ENCODE results near the gene ASB6.

The ASB6 gene

GRCh38 chr9:129641750-129642585, at the start of gene ASB6:
ASB6 (minus strand) TSS chr9:129642151; CDS start chr9:129641999, 152 bp downstream.
- peak within 1 kb of the TSS; percentile 81 to 95 for H3K4me3 ChIP-seq (ENCODE audit: low read depth in 1 of 2, low read length in 2 of 2)
- no peaks in the 10 kb centered on the region for H3K9me3 ChIP-seq (ENCODE audit: control insufficient read depth in 1 of 2, low read length in 2 of 2)
- peaks cover 11 to 22% of the 10 kb centered on the region in 2 donors for H3K4me1 ChIP-seq (ENCODE audit: control insufficient read depth in 1 of 2, insufficient read depth in 2 of 2, low read length in 2 of 2)
- H3K27ac ChIP-seq (ENCODE audit: low read length): peak within 1 kb of the TSS; percentile 45
- H3K36me3 ChIP-seq (ENCODE audit: control insufficient read depth in 1 of 2, insufficient read depth in 2 of 2, low read length in 2 of 2): peaks cover 11 to 24% of the 10 kb centered on the region in 2 donors
- no peaks in the 10 kb centered on the region for H3K27me3 ChIP-seq (ENCODE audit: low read depth, low read length)

DNA sequence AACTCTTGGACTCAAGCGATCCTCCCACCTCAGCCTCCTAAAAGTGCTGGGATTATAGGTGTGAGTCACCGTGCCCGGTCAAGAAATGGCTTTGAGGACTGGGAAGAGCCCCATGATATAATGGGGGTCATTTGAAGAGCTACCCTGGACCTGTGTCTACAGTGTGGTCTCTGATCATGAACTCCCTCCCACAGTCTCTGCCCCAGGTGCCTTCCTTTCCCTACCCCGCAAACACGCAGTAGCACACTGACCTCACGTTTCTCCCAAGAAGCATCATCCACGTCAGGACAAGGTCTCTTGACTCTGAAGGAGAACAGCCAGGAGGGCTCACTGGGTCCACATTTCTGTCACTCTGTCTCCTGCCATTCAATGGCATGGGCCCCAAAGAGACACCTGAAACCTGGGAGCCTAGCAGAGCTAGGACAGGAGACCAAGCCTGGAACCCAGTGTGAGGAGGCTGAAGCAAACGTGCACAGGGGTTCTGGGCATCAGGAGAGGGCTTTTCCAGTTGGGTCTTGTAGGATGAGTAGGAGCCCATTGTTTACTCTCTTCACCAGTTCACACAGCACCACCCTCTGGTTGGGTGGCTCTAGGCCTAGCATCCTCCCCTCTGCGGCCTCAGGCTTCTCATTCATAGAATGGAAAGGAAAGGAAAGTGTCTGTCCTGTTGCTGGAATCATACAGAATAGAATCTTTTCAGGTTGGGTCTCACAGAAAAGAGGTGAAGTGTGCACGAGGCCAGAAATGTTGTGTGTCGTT, 46.5 kb upstream of the ASB6 start:
- Histone ChIP-seq H3K4me3 (ENCODE audit: low read depth in 1 of 2, low read length in 2 of 2) (no peak overlapping the region), H3K4me1 (ENCODE audit: control insufficient read depth in 1 of 2, insufficient read depth in 2 of 2, low read length in 2 of 2) (no peaks in the 10 kb centered on the region), H3K9me3 (ENCODE audit: control insufficient read depth in 1 of 2, low read length in 2 of 2) (no peaks in the 10 kb centered on the region), H3K27ac (ENCODE audit: low read length) (no peak overlapping the region), H3K27me3 (ENCODE audit: low read depth, low read length) (no peaks in the 10 kb centered on the region), H3K36me3 (ENCODE audit: control insufficient read depth in 1 of 2, insufficient read depth in 2 of 2, low read length in 2 of 2) (no peaks in the 10 kb centered on the region)

DNA sequence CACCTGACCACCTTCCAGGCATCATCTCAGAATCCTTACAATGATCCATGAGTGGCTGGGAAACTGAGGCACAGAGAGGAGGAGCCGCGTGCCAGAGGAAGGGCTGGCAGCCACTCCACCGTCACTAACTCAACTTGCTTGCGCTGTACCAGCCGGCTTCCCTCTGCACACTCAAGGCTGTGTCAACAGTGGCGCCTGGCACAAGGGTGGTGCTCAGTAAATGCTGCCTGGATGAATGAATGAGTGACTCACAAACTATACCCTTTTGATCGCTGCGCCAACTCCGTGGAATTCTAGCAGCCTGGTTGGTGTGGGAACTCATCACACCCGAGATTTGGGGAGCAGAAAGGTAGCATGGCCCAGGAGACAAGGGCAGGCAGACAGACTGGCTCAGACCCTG, 45.4 kb upstream of the ASB6 start:
- no peaks in the 10 kb centered on the region for H3K9me3 ChIP-seq (ENCODE audit: control insufficient read depth in 1 of 2, low read length in 2 of 2)
- no peak overlapping the region for H3K27ac ChIP-seq (ENCODE audit: low read length)
- no peak overlapping the region for H3K4me3 ChIP-seq (ENCODE audit: low read depth in 1 of 2, low read length in 2 of 2)
- H3K27me3 ChIP-seq (ENCODE audit: low read depth, low read length): no peaks in the 10 kb centered on the region
- H3K36me3 ChIP-seq (ENCODE audit: control insufficient read depth in 1 of 2, insufficient read depth in 2 of 2, low read length in 2 of 2): no peaks in the 10 kb centered on the region
- H3K4me1 ChIP-seq (ENCODE audit: control insufficient read depth in 1 of 2, insufficient read depth in 2 of 2, low read length in 2 of 2): no peaks in the 10 kb centered on the region

- Histone ChIP-seq H3K27me3 (ENCODE audit: low read depth, low read length) (no peaks in the 10 kb centered on the region), H3K4me3 (ENCODE audit: low read depth in 1 of 2, low read length in 2 of 2) (no peak overlapping the region), H3K4me1 (ENCODE audit: control insufficient read depth in 1 of 2, insufficient read depth in 2 of 2, low read length in 2 of 2) (no peaks in the 10 kb centered on the region)
These were observed 44.8 kb upstream of the ASB6 start for GRCh38 chr9:129686736-129687135.

GRCh38 chr9:129685933-129686259, 43.9 kb upstream of the ASB6 start:
- Histone ChIP-seq H3K36me3 (ENCODE audit: control insufficient read depth in 1 of 2, insufficient read depth in 2 of 2, low read length in 2 of 2) (no peaks in the 10 kb centered on the region), H3K27ac (ENCODE audit: low read length) (no peak overlapping the region), H3K4me1 (ENCODE audit: control insufficient read depth in 1 of 2, insufficient read depth in 2 of 2, low read length in 2 of 2) (no peaks in the 10 kb centered on the region), H3K9me3 (ENCODE audit: control insufficient read depth in 1 of 2, low read length in 2 of 2) (no peaks in the 10 kb centered on the region), H3K27me3 (ENCODE audit: low read depth, low read length) (no peaks in the 10 kb centered on the region), H3K4me3 (ENCODE audit: low read depth in 1 of 2, low read length in 2 of 2) (no peak overlapping the region)

More at GRCh38 chr9:129686736-129687135, 44.8 kb upstream of the ASB6 start:
- Histone ChIP-seq H3K9me3 (ENCODE audit: control insufficient read depth in 1 of 2, low read length in 2 of 2) (no peaks in the 10 kb centered on the region), H3K36me3 (ENCODE audit: control insufficient read depth in 1 of 2, insufficient read depth in 2 of 2, low read length in 2 of 2) (no peaks in the 10 kb centered on the region), H3K27ac (ENCODE audit: low read length) (no peak overlapping the region)

GRCh38 chr9:129685220-129685932, 43.4 kb upstream of the ASB6 start:
- Histone ChIP-seq H3K27ac (ENCODE audit: low read length) (no peak overlapping the region), H3K9me3 (ENCODE audit: control insufficient read depth in 1 of 2, low read length in 2 of 2) (no peaks in the 10 kb centered on the region), H3K27me3 (ENCODE audit: low read depth, low read length) (no peaks in the 10 kb centered on the region), H3K36me3 (ENCODE audit: control insufficient read depth in 1 of 2, insufficient read depth in 2 of 2, low read length in 2 of 2) (no peaks in the 10 kb centered on the region), H3K4me1 (ENCODE audit: control insufficient read depth in 1 of 2, insufficient read depth in 2 of 2, low read length in 2 of 2) (no peaks in the 10 kb centered on the region), H3K4me3 (ENCODE audit: low read depth in 1 of 2, low read length in 2 of 2) (no peak overlapping the region)

DNA sequence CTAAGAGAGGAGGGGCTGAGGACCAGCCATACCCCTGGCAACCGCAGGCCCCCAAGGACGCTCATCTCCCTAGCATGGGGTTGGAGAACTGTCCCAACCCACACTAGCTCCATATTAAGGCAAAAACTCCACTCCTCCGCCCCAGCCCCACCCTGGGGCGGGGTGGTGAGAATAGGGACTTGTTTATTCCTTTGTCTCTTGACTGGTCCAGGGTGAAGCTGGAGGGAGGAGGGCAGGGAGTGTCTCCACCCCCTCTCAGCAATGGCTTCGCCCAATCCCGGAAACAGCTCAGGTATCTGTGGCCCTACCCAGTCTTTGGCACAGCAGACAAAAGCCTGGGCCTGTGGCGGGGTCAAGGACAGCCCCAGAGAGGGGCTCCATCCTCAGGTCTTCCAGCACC, 40.4 kb upstream of the ASB6 start:
- Histone ChIP-seq H3K27ac (ENCODE audit: low read length) (no peak overlapping the region), H3K27me3 (ENCODE audit: low read depth, low read length) (no peaks in the 10 kb centered on the region), H3K36me3 (ENCODE audit: control insufficient read depth in 1 of 2, insufficient read depth in 2 of 2, low read length in 2 of 2) (no peaks in the 10 kb centered on the region), H3K4me3 (ENCODE audit: low read depth in 1 of 2, low read length in 2 of 2) (no peak overlapping the region), H3K4me1 (ENCODE audit: control insufficient read depth in 1 of 2, insufficient read depth in 2 of 2, low read length in 2 of 2) (no peaks in the 10 kb centered on the region), H3K9me3 (ENCODE audit: control insufficient read depth in 1 of 2, low read length in 2 of 2) (no peaks in the 10 kb centered on the region)

GRCh38 chr9:129681924-129682323, 40.0 kb upstream of the ASB6 start:
- H3K27ac ChIP-seq (ENCODE audit: low read length): no peak overlapping the region
- no peaks in the 10 kb centered on the region for H3K4me1 ChIP-seq (ENCODE audit: control insufficient read depth in 1 of 2, insufficient read depth in 2 of 2, low read length in 2 of 2)
- H3K4me3 ChIP-seq (ENCODE audit: low read depth in 1 of 2, low read length in 2 of 2): no peak overlapping the region
- H3K27me3 ChIP-seq (ENCODE audit: low read depth, low read length): no peaks in the 10 kb centered on the region
- no peaks in the 10 kb centered on the region for H3K9me3 ChIP-seq (ENCODE audit: control insufficient read depth in 1 of 2, low read length in 2 of 2)
- H3K36me3 ChIP-seq (ENCODE audit: control insufficient read depth in 1 of 2, insufficient read depth in 2 of 2, low read length in 2 of 2): no peaks in the 10 kb centered on the region

GRCh38 chr9:129679537-129679936, 37.6 kb upstream of the ASB6 start:
- H3K4me1 ChIP-seq (ENCODE audit: control insufficient read depth in 1 of 2, insufficient read depth in 2 of 2, low read length in 2 of 2): no peaks in the 10 kb centered on the region
- H3K9me3 ChIP-seq (ENCODE audit: control insufficient read depth in 1 of 2, low read length in 2 of 2): no peaks in the 10 kb centered on the region
- H3K36me3 ChIP-seq (ENCODE audit: control insufficient read depth in 1 of 2, insufficient read depth in 2 of 2, low read length in 2 of 2): no peaks in the 10 kb centered on the region
- no peak overlapping the region for H3K4me3 ChIP-seq (ENCODE audit: low read depth in 1 of 2, low read length in 2 of 2)
- H3K27ac ChIP-seq (ENCODE audit: low read length): no peak overlapping the region
- no peaks in the 10 kb centered on the region for H3K27me3 ChIP-seq (ENCODE audit: low read depth, low read length)

- H3K4me1 ChIP-seq (ENCODE audit: control insufficient read depth in 1 of 2, insufficient read depth in 2 of 2, low read length in 2 of 2): no peaks in the 10 kb centered on the region
- no peak overlapping the region for H3K4me3 ChIP-seq (ENCODE audit: low read depth in 1 of 2, low read length in 2 of 2)
- no peaks in the 10 kb centered on the region for H3K9me3 ChIP-seq (ENCODE audit: control insufficient read depth in 1 of 2, low read length in 2 of 2)
- H3K27me3 ChIP-seq (ENCODE audit: low read depth, low read length): no peaks in the 10 kb centered on the region
- H3K36me3 ChIP-seq (ENCODE audit: control insufficient read depth in 1 of 2, insufficient read depth in 2 of 2, low read length in 2 of 2): no peaks in the 10 kb centered on the region
- no peak overlapping the region for H3K27ac ChIP-seq (ENCODE audit: low read length)
These were observed 36.9 kb upstream of the ASB6 start for GRCh38 chr9:129678844-129679243.

DNA sequence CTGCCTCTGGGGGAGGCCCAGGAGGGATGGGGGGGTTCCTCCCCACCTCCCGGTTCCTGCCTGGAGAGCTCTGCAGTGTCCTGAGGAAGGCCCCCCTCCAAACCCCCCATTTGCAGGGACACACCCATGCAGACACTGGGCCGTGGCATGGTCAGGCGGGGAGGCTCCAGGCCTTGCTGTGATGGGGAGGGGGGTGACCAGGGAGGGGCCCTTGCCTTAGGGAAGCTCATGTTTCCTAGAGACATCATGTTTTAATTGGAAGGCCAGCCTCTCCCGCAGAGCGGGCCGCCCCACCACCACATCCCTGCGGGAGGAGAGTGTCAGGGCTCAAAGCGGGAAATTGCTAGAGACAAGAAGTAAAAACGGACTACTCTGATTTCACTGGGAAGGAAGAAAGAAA, 35.5 kb upstream of the ASB6 start:
- Histone ChIP-seq H3K4me1 (ENCODE audit: control insufficient read depth in 1 of 2, insufficient read depth in 2 of 2, low read length in 2 of 2) (no peaks in the 10 kb centered on the region), H3K27ac (ENCODE audit: low read length) (no peak overlapping the region), H3K36me3 (ENCODE audit: control insufficient read depth in 1 of 2, insufficient read depth in 2 of 2, low read length in 2 of 2) (no peaks in the 10 kb centered on the region), H3K4me3 (ENCODE audit: low read depth in 1 of 2, low read length in 2 of 2) (no peak overlapping the region), H3K27me3 (ENCODE audit: low read depth, low read length) (no peaks in the 10 kb centered on the region), H3K9me3 (ENCODE audit: control insufficient read depth in 1 of 2, low read length in 2 of 2) (no peaks in the 10 kb centered on the region)
